HG03108 (cell line): ENCODE measurements around the gene SLC22A7.

Source experiments
- ATAC-seq: cut with Tn5 transposase; IDR thresholded peaks from one replicate; pipeline ENCODE4 v1.9.1; 2021; ENCODE audit warnings: moderate library complexity; ENCODE audit not compliant: unreplicated experiment

SLC22A7 gene

GRCh38 chr6:43297644-43298564, at the start of gene SLC22A7:
SLC22A7 (plus strand) TSS chr6:43298260; CDS start chr6:43298359, 99 bp downstream.
- ATAC-seq = no peak

- ATAC-seq = no peak
Measured at GRCh38 chr6:43248791-43249190, 49.3 kb upstream of the SLC22A7 start.

GRCh38 chr6:43250992-43251373, 47.1 kb upstream of the SLC22A7 start:
- ATAC-seq = no peak

GRCh38 chr6:43253401-43253800, 44.7 kb upstream of the SLC22A7 start:
- ATAC-seq = no peak

GRCh38 chr6:43254138-43254817, 43.8 kb upstream of the SLC22A7 start:
- ATAC-seq = no peak

GRCh38 chr6:43254846-43255245, 43.2 kb upstream of the SLC22A7 start:
- ATAC-seq = no peak

- no peak for ATAC-seq
Measured at GRCh38 chr6:43255408-43256054, 42.5 kb upstream of the SLC22A7 start.

- ATAC-seq = no peak
Measured at GRCh38 chr6:43256670-43257366, 41.2 kb upstream of the SLC22A7 start.

- no peak for ATAC-seq
Measured at GRCh38 chr6:43257367-43258145, 40.5 kb upstream of the SLC22A7 start.

GRCh38 chr6:43258180-43258579, 39.9 kb upstream of the SLC22A7 start:
- ATAC-seq = no peak

GRCh38 chr6:43258807-43259686, 39.0 kb upstream of the SLC22A7 start:
- ATAC-seq = no peak

- ATAC-seq = no peak
Measured at GRCh38 chr6:43260791-43261190, 37.3 kb upstream of the SLC22A7 start.

GRCh38 chr6:43261198-43261597, 36.9 kb upstream of the SLC22A7 start:
- no peak for ATAC-seq

GRCh38 chr6:43262000-43262779, 35.9 kb upstream of the SLC22A7 start:
- ATAC-seq = no peak

GRCh38 chr6:43262780-43263313, 35.2 kb upstream of the SLC22A7 start:
- no peak for ATAC-seq

- ATAC-seq = no peak
Measured at GRCh38 chr6:43263314-43264178, 34.5 kb upstream of the SLC22A7 start.

- ATAC-seq = no peak
Measured at GRCh38 chr6:43264599-43265145, 33.4 kb upstream of the SLC22A7 start.
